GM12878 (cell line): ENCODE data around the gene ZFP91. TPM values are rescaled to one million over a fixed set of nuclear protein-coding genes. Genes with fewer than 3 reads are reported as not detected.

Source experiments
- ATF2 ChIP-seq: IDR thresholded peaks from 2 replicates; pipeline ENCODE4 v1.6.1; 2012; ENCODE audit warnings: low read length, inconsistent platforms
- BCL11A ChIP-seq: IDR thresholded peaks from 2 replicates; pipeline ENCODE4 v1.6.1; 2011; ENCODE audit warnings: low read depth, low read length
- CBFB ChIP-seq: IDR thresholded peaks from 2 replicates; pipeline ENCODE4 v1.6.1; 2016; ENCODE audit warnings: antibody characterized with exemption, low read depth
- HCFC1 ChIP-seq: fragments of 150-350 bp; IDR thresholded peaks from 2 replicates; pipeline ENCODE4 v1.6.1; 2014; ENCODE audit warnings: low read length
- HDAC6 ChIP-seq: fragments of 200-600 bp; sonication (generic); IDR thresholded peaks from one replicate; pipeline ENCODE4 v1.8.0; 2017; ENCODE audit warnings: antibody characterized with exemption; ENCODE audit not compliant: unreplicated experiment
- NKRF ChIP-seq: fragments of 450-650 bp; conservative IDR thresholded peaks from 2 replicates; pipeline ENCODE4 v1.6.1; 2017; ENCODE audit warnings: mild to moderate bottlenecking, moderate library complexity
- RFX5 ChIP-seq: IDR thresholded peaks from 2 replicates; pipeline ENCODE4 v1.6.1; 2011; ENCODE audit warnings: low read depth, low read length, improper control_type of control experiment
- SMC3 ChIP-seq: IDR thresholded peaks from 2 replicates; pipeline ENCODE4 v1.6.1; 2011; ENCODE audit warnings: low read length, improper control_type of control experiment, borderline replicate concordance
- ZBTB4 ChIP-seq: fragments of 450-650 bp; formaldehyde crosslinking; IDR thresholded peaks from 2 replicates; pipeline ENCODE4 v1.4.0; 2022; ENCODE audit warnings: mild to moderate bottlenecking, moderate library complexity
- polyA plus RNA-seq, 11 experiments: library from polyadenylated mRNA; depleted of rRNA in 4 of 11; unstranded in 6 of 11; stranded (reverse) in 5 of 11; fragments of >200 nt; fragmentation: Nextera tagmentation in 4 of 11; fragmentation: Illumina TruSeq in 1 of 11; extraction: Ambion mirVana in 4 of 11; extraction: Trizol in 1 of 11; gene quantifications; 1 replicate in 1 of 11; 2 replicates in 10 of 11; pipeline versions ENCODE4 v1.2.1 to v1.2.3, GENCODE V29; 2011 to 2016; ENCODE audit warnings: inconsistent platforms in 2 of 11, missing spikeins in 2 of 11, low read depth in 1 of 11
- total RNA-seq, 4 experiments: library from RNA; depleted of rRNA in 3 of 4; stranded (reverse); fragments of >200 nt in 3 of 4; fragmentation: Illumina TruSeq in 1 of 4; extraction: Trizol in 1 of 4; gene quantifications; 2 replicates each; pipeline versions ENCODE4 v1.2.1 to v1.2.3, GENCODE V29; 2013 to 2021
- TF ChIP-seq, protein P1 (sequence below): fragments of 450-650 bp; IDR thresholded peaks from 2 replicates; pipeline ENCODE4 v1.6.1; 2016; ENCODE audit warnings: mild to moderate bottlenecking, moderate library complexity, borderline replicate concordance

Gene ZFP91
- total and polyA plus RNA-seq, 10 of the 15 experiments (the other 5 are each of a cell fraction or from before 2014, with no cell fraction given) = 12.9 to 54.1 (median 31.7) TPM

- TF ChIP-seq ATF2 = no peak
- no peak for TF ChIP-seq BCL11A
- TF ChIP-seq CBFB = no peak
- TF ChIP-seq, protein P1, sequence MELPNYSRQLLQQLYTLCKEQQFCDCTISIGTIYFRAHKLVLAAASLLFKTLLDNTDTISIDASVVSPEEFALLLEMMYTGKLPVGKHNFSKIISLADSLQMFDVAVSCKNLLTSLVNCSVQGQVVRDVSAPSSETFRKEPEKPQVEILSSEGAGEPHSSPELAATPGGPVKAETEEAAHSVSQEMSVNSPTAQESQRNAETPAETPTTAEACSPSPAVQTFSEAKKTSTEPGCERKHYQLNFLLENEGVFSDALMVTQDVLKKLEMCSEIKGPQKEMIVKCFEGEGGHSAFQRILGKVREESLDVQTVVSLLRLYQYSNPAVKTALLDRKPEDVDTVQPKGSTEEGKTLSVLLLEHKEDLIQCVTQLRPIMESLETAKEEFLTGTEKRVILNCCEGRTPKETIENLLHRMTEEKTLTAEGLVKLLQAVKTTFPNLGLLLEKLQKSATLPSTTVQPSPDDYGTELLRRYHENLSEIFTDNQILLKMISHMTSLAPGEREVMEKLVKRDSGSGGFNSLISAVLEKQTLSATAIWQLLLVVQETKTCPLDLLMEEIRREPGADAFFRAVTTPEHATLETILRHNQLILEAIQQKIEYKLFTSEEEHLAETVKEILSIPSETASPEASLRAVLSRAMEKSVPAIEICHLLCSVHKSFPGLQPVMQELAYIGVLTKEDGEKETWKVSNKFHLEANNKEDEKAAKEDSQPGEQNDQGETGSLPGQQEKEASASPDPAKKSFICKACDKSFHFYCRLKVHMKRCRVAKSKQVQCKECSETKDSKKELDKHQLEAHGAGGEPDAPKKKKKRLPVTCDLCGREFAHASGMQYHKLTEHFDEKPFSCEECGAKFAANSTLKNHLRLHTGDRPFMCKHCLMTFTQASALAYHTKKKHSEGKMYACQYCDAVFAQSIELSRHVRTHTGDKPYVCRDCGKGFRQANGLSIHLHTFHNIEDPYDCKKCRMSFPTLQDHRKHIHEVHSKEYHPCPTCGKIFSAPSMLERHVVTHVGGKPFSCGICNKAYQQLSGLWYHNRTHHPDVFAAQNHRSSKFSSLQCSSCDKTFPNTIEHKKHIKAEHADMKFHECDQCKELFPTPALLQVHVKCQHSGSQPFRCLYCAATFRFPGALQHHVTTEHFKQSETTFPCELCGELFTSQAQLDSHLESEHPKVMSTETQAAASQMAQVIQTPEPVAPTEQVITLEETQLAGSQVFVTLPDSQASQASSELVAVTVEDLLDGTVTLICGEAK = no peak
- TF ChIP-seq ZBTB4 = no peak
- TF ChIP-seq HDAC6 = no peak
- TF ChIP-seq SMC3 = no peak
- TF ChIP-seq NKRF = no peak
- no peak for TF ChIP-seq HCFC1
- no peak for TF ChIP-seq RFX5
Observed at GRCh38 chr11:58582437-58582836, 3.6 kb downstream of the ZFP91 start (continued).
